ENCODE data around the gene DENND1C.

DENND1C gene

DNA sequence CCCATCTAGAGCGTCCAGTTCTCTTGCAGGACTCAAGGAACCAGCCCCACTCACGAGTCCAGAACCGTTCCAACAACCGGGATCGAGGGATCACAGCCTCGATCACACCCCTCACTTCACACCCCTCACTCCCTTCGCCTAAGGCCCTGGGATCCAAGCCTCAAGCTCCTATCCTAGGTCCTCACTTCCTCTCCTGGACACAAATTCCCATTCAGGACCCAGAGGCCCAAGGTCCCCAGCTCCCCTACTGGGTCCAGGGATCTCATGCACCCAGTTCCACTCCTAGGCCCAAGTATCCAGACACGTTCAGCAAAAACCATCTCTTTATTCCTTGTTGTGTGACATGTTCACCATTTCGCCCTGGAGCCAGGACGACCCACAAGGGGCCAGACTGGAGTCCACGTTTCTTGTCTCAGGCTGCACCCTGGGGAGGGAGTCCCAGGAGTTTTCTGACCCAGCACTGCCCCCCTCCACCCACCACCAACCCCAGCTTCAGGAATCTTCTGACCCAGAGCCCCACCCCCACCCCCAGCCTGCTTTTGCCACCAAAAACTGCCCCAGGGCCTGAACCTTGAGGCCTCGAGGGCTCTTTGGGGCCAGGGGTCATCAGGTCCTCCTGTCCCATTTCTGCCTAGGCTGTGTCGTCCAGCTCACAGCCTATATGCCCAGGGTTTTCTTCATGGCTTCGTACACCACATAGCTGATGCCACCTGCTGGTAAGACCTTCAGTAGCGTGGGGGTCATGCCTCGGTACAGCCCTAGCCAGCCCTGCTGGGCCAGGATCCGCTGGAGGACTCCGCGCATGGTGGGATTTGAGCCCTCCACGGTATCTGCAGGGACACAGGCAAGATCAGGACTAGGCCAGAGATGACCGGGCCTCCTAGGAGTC is 55.6 kb downstream of the DENND1C start:
- peaks cover 23% of the 10 kb centered on the region for H3K4me1 ChIP-seq (ENCODE audit: insufficient read depth, low read length, severe bottlenecking)
- no peak overlapping the region for H2AFZ ChIP-seq (ENCODE audit: low read length)

DNA sequence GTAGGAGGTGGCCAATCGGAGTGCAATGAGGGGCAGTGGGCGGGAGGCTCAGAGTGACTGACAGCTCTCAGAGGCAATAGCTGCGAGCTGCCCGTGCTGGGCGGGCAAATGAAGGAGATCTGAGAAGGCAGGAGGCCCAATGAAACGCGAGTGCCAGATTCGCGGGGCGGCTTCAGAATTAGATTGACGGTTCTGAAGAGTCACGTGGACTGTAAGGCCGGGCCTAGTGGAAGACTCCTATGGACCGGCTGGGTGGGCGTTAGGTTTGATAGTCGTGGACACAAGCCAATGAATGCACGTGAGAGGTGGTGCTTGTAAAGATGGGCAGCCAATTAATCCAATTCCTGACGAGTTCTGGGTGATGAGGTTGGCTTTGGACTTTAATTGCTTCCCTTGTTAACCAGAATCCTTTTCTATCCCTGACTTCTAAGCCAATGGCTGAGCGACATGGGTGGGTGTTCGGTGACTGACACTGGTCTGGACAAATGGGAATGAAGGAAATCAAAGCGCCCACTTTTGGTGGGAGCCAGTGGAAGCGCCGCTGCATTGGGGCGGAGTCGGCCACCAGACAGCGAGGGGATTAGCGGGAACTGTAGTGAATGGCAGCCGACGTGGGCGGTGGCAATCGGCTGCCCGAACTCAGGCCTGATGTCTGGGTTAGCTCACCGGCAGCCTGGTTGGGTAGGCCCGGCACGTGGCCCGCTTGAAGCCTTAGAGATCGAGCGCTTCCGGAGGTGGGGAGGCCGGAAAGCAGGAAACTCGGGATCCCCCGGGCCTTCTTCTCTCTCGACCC is 56.5 kb downstream of the DENND1C start:
- Histone ChIP-seq H3K9me2 (ENCODE audit: low read depth, low read length) (no peaks in the 10 kb centered on the region), H3K9me3 (ENCODE audit: low read length) (no peaks in the 10 kb centered on the region), H3F3A (ENCODE audit: insufficient read depth, low read length) (no peaks in the 10 kb centered on the region), H3K4me3 (ENCODE audit: low read depth, low read length, poor library complexity, severe bottlenecking) (peak overlapping the region; percentile 23), H3K27me3 (ENCODE audit: insufficient read depth, low read length) (no peaks in the 10 kb centered on the region), H3K79me2 (ENCODE audit: insufficient read depth, low read length) (peaks cover 38% of the 10 kb centered on the region), H3K36me3 (ENCODE audit: insufficient read depth, low read length) (peaks cover 36% of the 10 kb centered on the region), H2AFZ (ENCODE audit: low read length) (no peak overlapping the region), H4K20me1 (ENCODE audit: insufficient read depth, low read length) (no peaks in the 10 kb centered on the region), H3K4me2 (ENCODE audit: low read length) (peak overlapping the region; percentile 25; the same call in 1 of the 2 replicates), H3K27ac (ENCODE audit: low read depth, low read length, poor library complexity, severe bottlenecking) (peak overlapping the region; percentile 71), H3K9ac (ENCODE audit: low read length) (no peak overlapping the region), H3K4me1 (ENCODE audit: insufficient read depth, low read length, severe bottlenecking) (peaks cover 23% of the 10 kb centered on the region)
- TF ChIP-seq EZH2 (IDR thresholded peaks at IDR 0.05; ENCODE audit: borderline replicate concordance, low read length) = no peak
- TF ChIP-seq, protein P1, sequence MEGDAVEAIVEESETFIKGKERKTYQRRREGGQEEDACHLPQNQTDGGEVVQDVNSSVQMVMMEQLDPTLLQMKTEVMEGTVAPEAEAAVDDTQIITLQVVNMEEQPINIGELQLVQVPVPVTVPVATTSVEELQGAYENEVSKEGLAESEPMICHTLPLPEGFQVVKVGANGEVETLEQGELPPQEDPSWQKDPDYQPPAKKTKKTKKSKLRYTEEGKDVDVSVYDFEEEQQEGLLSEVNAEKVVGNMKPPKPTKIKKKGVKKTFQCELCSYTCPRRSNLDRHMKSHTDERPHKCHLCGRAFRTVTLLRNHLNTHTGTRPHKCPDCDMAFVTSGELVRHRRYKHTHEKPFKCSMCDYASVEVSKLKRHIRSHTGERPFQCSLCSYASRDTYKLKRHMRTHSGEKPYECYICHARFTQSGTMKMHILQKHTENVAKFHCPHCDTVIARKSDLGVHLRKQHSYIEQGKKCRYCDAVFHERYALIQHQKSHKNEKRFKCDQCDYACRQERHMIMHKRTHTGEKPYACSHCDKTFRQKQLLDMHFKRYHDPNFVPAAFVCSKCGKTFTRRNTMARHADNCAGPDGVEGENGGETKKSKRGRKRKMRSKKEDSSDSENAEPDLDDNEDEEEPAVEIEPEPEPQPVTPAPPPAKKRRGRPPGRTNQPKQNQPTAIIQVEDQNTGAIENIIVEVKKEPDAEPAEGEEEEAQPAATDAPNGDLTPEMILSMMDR (IDR thresholded peaks at IDR 0.05; ENCODE audit: low read length) = no peak

More for the DNA sequence above, 55.6 kb downstream of the DENND1C start:
- H4K20me1 ChIP-seq (ENCODE audit: insufficient read depth, low read length) = no peaks in the 10 kb centered on the region
- H3F3A ChIP-seq (ENCODE audit: insufficient read depth, low read length) = no peaks in the 10 kb centered on the region
- no peaks in the 10 kb centered on the region for H3K9me3 ChIP-seq (ENCODE audit: low read length)
- H3K4me2 ChIP-seq (ENCODE audit: low read length) = peak overlapping the region; percentile 25; the same call in 1 of the 2 replicates
- peak overlapping the region; percentile 23 for H3K4me3 ChIP-seq (ENCODE audit: low read depth, low read length, poor library complexity, severe bottlenecking)
- TF ChIP-seq EZH2 (IDR thresholded peaks at IDR 0.05; ENCODE audit: borderline replicate concordance, low read length) = no peak
- TF ChIP-seq, protein P1 (IDR thresholded peaks at IDR 0.05; ENCODE audit: low read length) = peak; percentile 51
- no peaks in the 10 kb centered on the region for H3K27me3 ChIP-seq (ENCODE audit: insufficient read depth, low read length)
- H3K79me2 ChIP-seq (ENCODE audit: insufficient read depth, low read length) = peaks cover 32% of the 10 kb centered on the region
- H3K27ac ChIP-seq (ENCODE audit: low read depth, low read length, poor library complexity, severe bottlenecking) = peak overlapping the region; percentile 71
- no peak overlapping the region for H3K9ac ChIP-seq (ENCODE audit: low read length)
- peaks cover 27% of the 10 kb centered on the region for H3K36me3 ChIP-seq (ENCODE audit: insufficient read depth, low read length)
- H3K9me2 ChIP-seq (ENCODE audit: low read depth, low read length) = no peaks in the 10 kb centered on the region

DNA sequence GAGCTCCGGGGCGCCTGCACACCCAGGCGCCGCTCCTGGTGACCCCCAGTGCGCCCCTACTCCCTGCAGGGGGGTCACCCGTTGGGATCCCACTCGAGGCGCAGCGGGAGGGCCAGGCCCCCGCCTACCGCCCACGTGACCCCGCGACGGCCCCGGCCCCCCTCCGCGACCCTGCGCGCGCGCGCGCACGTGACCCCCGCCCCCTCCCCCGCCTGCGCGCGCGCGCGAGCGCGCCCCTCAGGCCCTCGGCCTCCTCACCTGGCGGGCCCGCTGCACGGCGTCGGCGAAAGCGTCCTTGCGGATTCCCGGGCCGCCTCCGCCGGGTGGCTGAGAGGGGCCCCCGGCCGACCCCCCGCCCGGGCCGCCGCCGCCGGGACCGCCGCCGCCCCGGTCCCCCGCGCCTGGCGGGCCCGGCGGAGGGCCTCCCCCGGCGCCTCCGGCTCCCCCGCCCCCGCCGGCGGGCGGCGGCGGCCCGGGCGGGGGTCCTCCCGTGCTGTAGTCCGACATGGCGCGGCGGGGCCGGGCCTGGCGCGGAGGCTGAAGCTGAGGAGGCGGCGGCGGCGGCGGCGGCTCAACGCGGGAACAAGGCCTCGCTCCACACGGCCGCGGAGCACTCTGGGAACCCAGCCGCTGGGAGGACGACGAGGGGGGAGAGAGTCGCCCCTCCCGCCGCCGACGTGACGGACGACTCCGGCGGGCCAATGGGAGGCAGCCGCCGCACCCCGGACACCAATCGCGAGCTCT is 57.2 kb downstream of the DENND1C start, which contains the start of gene KHSRP:
KHSRP (minus strand) TSS at position 617 of the 744 bp plus-strand sequence; CDS start at position 507, 110 bp downstream.
- TF ChIP-seq, protein P1 (IDR thresholded peaks at IDR 0.05; ENCODE audit: low read length) = no peak
- no peak for TF ChIP-seq EZH2 (IDR thresholded peaks at IDR 0.05; ENCODE audit: borderline replicate concordance, low read length)
- Histone ChIP-seq H3K27me3 (ENCODE audit: insufficient read depth, low read length) (no peaks in the 10 kb centered on the region), H3K4me1 (ENCODE audit: insufficient read depth, low read length, severe bottlenecking) (peaks cover 23% of the 10 kb centered on the region), H3K9ac (ENCODE audit: low read length) (peak within 1 kb of the TSS; percentile 86), H3K27ac (ENCODE audit: low read depth, low read length, poor library complexity, severe bottlenecking) (peak within 1 kb of the TSS; percentile 71), H3K79me2 (ENCODE audit: insufficient read depth, low read length) (peaks cover 43% of the 10 kb centered on the region), H4K20me1 (ENCODE audit: insufficient read depth, low read length) (no peaks in the 10 kb centered on the region), H3K4me2 (ENCODE audit: low read length) (peak within 1 kb of the TSS; percentile 86), H3K9me2 (ENCODE audit: low read depth, low read length) (no peaks in the 10 kb centered on the region), H3F3A (ENCODE audit: insufficient read depth, low read length) (no peaks in the 10 kb centered on the region), H2AFZ (ENCODE audit: low read length) (no peak within 1 kb of the TSS), H3K9me3 (ENCODE audit: low read length) (no peaks in the 10 kb centered on the region), H3K4me3 (ENCODE audit: low read depth, low read length, poor library complexity, severe bottlenecking) (peak within 1 kb of the TSS; percentile 94), H3K36me3 (ENCODE audit: insufficient read depth, low read length) (peaks cover 43% of the 10 kb centered on the region)
